Karpas-422 (cell line): Measurements from ENCODE around the gene SPTLC2. TPM values are rescaled to one million over a fixed set of nuclear protein-coding genes. Genes with fewer than 3 reads are reported as not detected.
A peak's percentile ranks its signal among the peaks of the same experiment; 100 is the strongest.

Source experiments
- DNase-seq: peaks from one replicate; pipeline ENCODE4 v3.0.0-alpha.2; 2015
- H2AFZ ChIP-seq: fragments of 200-600 bp; sonication (generic); 2 replicates; pipeline ENCODE4 v1.6.1; 2014; ENCODE audit warnings: antibody characterized with exemption, low read length, mixed read lengths
- H3K27ac ChIP-seq: fragments of 200-600 bp; sonication (generic); 2 replicates; pipeline ENCODE4 v1.5.1; 2014; ENCODE audit warnings: mild to moderate bottlenecking, low read length, moderate library complexity
- H3K27me3 ChIP-seq: fragments of 200-600 bp; sonication (generic); 2 replicates; pipeline ENCODE4 v1.6.1; 2014; ENCODE audit warnings: low read length, mixed read lengths
- H3K36me3 ChIP-seq: fragments of 200-600 bp; sonication (generic); 2 replicates; pipeline ENCODE4 v1.6.1; 2014; ENCODE audit warnings: low read length, mixed read lengths; ENCODE audit not compliant: insufficient read depth
- H3K4me1 ChIP-seq: fragments of 200-600 bp; sonication (generic); 2 replicates; pipeline ENCODE4 v1.6.1; 2014; ENCODE audit warnings: mild to moderate bottlenecking, low read length, mixed read lengths
- H3K4me2 ChIP-seq: fragments of 200-600 bp; sonication (generic); 2 replicates; pipeline ENCODE4 v1.6.1; 2014; ENCODE audit warnings: low read length, low read depth, mild to moderate bottlenecking; ENCODE audit not compliant: poor library complexity, severe bottlenecking
- H3K4me3 ChIP-seq: fragments of 200-600 bp; sonication (generic); 2 replicates; pipeline ENCODE4 v1.5.1; 2014; ENCODE audit warnings: mild to moderate bottlenecking, antibody characterized with exemption, low read length, mixed read lengths
- H3K79me2 ChIP-seq: fragments of 200-600 bp; sonication (generic); 2 replicates; pipeline ENCODE4 v1.6.1; 2014; ENCODE audit warnings: mild to moderate bottlenecking, low read length, mixed read lengths
- H3K9ac ChIP-seq: fragments of 200-600 bp; sonication (generic); 2 replicates; pipeline ENCODE4 v1.6.0; 2014; ENCODE audit warnings: low read length
- H3K9me2 ChIP-seq: fragments of 200-600 bp; sonication (generic), shearing (Covaris generic); replicated peaks from 2 replicates; pipeline ENCODE4 v1.6.0; 2014; ENCODE audit warnings: mild to moderate bottlenecking, low read length, moderate library complexity; ENCODE audit not compliant: insufficient read depth
- H3K9me3 ChIP-seq: fragments of 300-700, 200-600 bp; sonication (generic); 2 replicates; pipeline ENCODE4 v1.6.1; 2014; ENCODE audit warnings: low read length, mixed read lengths
- H4K20me1 ChIP-seq: fragments of 200-600 bp; sonication (generic); 2 replicates; pipeline ENCODE4 v1.6.1; 2014; ENCODE audit warnings: mild to moderate bottlenecking, antibody characterized with exemption, low read length, low read depth; ENCODE audit not compliant: insufficient read depth
- total RNA-seq: library from RNA; depleted of rRNA; stranded (reverse); fragments of >200 nt; shearing (Covaris generic); gene quantifications from 2 replicates; pipeline ENCODE4 v1.2.3, GENCODE V29; 2014; ENCODE audit warnings: low replicate concordance

The SPTLC2 gene
- total RNA-seq, 1 experiment from 2014 or later: 97.0 TPM

- Histone ChIP-seq H3K4me3 (no peak overlapping the region), H3K36me3 (peaks cover 11% of the 10 kb centered on the region), H3K27ac (no peak overlapping the region), H3K79me2 (no peaks in the 10 kb centered on the region), H3K9me2 (no peaks in the 10 kb centered on the region), H4K20me1 (0 out of 2 replicates have a peak, but pooled peaks cover 3% of the 10 kb centered on the region), H3K4me1 (peaks cover 22% of the 10 kb centered on the region), H3K4me2 (no peak overlapping the region), H3K9ac (no peak overlapping the region), H3K9me3 (no peaks in the 10 kb centered on the region), H2AFZ (no peak overlapping the region), H3K27me3 (no peaks in the 10 kb centered on the region)
- DNase-seq: no peak
Observed at GRCh38 chr14:77502109-77502782, 114.2 kb downstream of the SPTLC2 start.

GRCh38 chr14:77498984-77499527 is 117.4 kb downstream of the SPTLC2 start:
- H3K9ac ChIP-seq: peak overlapping the region; percentile 58
- peaks cover 22% of the 10 kb centered on the region for H3K4me1 ChIP-seq
- no peaks in the 10 kb centered on the region for H3K27me3 ChIP-seq
- H3K27ac ChIP-seq: no peak overlapping the region
- peak overlapping the region; percentile 80 for H3K4me2 ChIP-seq
- peak overlapping the region; percentile 61 for H3K4me3 ChIP-seq
- H3K9me3 ChIP-seq: no peaks in the 10 kb centered on the region
- no peaks in the 10 kb centered on the region for H3K36me3 ChIP-seq
- no peaks in the 10 kb centered on the region for H3K9me2 ChIP-seq
- no peaks in the 10 kb centered on the region for H3K79me2 ChIP-seq
- H2AFZ ChIP-seq: peak overlapping the region; percentile 81
- 0 out of 2 replicates have a peak, but pooled peaks cover 3% of the 10 kb centered on the region for H4K20me1 ChIP-seq
- DNase-seq: peak; percentile 56

- H3K4me1 ChIP-seq: peaks cover 22% of the 10 kb centered on the region
- H2AFZ ChIP-seq: peak within 1 kb of the TSS; percentile 81
- H4K20me1 ChIP-seq: 0 out of 2 replicates have a peak, but pooled peaks cover 3% of the 10 kb centered on the region
- DNase-seq: peak; percentile 86
- H3K9me2 ChIP-seq: no peaks in the 10 kb centered on the region
- no peaks in the 10 kb centered on the region for H3K9me3 ChIP-seq
- H3K27ac ChIP-seq: no peak within 1 kb of the TSS
- H3K27me3 ChIP-seq: no peaks in the 10 kb centered on the region
- peak within 1 kb of the TSS; percentile 80 for H3K4me2 ChIP-seq
- H3K4me3 ChIP-seq: peak within 1 kb of the TSS; percentile 61
- no peaks in the 10 kb centered on the region for H3K36me3 ChIP-seq
- peak within 1 kb of the TSS; percentile 58 for H3K9ac ChIP-seq
- no peaks in the 10 kb centered on the region for H3K79me2 ChIP-seq
Observed at GRCh38 chr14:77498120-77498979, 118.1 kb downstream of the SPTLC2 start, which contains the start of gene ISM2. TSS of gene ISM2 (minus strand) at chr14:77498816. CDS start at chr14:77498793, 23 bp downstream.

GRCh38 chr14:77495334-77495733 is 121.1 kb downstream of the SPTLC2 start:
- H4K20me1 ChIP-seq: no peaks in the 10 kb centered on the region
- no peak overlapping the region for H3K9ac ChIP-seq
- H3K4me1 ChIP-seq: peaks cover 22% of the 10 kb centered on the region
- H3K9me2 ChIP-seq: no peaks in the 10 kb centered on the region
- no peaks in the 10 kb centered on the region for H3K79me2 ChIP-seq
- H3K27me3 ChIP-seq: no peaks in the 10 kb centered on the region
- H3K4me2 ChIP-seq: no peak overlapping the region
- H3K27ac ChIP-seq: no peak overlapping the region
- no peak overlapping the region for H3K4me3 ChIP-seq
- H2AFZ ChIP-seq: no peak overlapping the region
- no peak for DNase-seq
- no peaks in the 10 kb centered on the region for H3K9me3 ChIP-seq
- H3K36me3 ChIP-seq: no peaks in the 10 kb centered on the region

GRCh38 chr14:77491056-77491455 is 125.4 kb downstream of the SPTLC2 start:
- H3K4me2 ChIP-seq: no peak overlapping the region
- H3K27me3 ChIP-seq: no peaks in the 10 kb centered on the region
- no peaks in the 10 kb centered on the region for H3K4me1 ChIP-seq
- DNase-seq: no peak
- no peaks in the 10 kb centered on the region for H3K36me3 ChIP-seq
- no peak overlapping the region for H2AFZ ChIP-seq
- no peak overlapping the region for H3K9ac ChIP-seq
- no peak overlapping the region for H3K27ac ChIP-seq
- no peaks in the 10 kb centered on the region for H3K9me3 ChIP-seq
- H3K79me2 ChIP-seq: no peaks in the 10 kb centered on the region
- no peaks in the 10 kb centered on the region for H4K20me1 ChIP-seq
- H3K4me3 ChIP-seq: no peak overlapping the region
- H3K9me2 ChIP-seq: no peaks in the 10 kb centered on the region

GRCh38 chr14:77490347-77490986 is 126.0 kb downstream of the SPTLC2 start:
- H3K4me2 ChIP-seq: no peak overlapping the region
- no peak overlapping the region for H3K27ac ChIP-seq
- H3K9me2 ChIP-seq: no peaks in the 10 kb centered on the region
- no peak for DNase-seq
- no peaks in the 10 kb centered on the region for H3K9me3 ChIP-seq
- H2AFZ ChIP-seq: no peak overlapping the region
- H3K4me3 ChIP-seq: no peak overlapping the region
- no peak overlapping the region for H3K9ac ChIP-seq
- H3K27me3 ChIP-seq: no peaks in the 10 kb centered on the region
- H3K79me2 ChIP-seq: no peaks in the 10 kb centered on the region
- no peaks in the 10 kb centered on the region for H3K36me3 ChIP-seq
- H3K4me1 ChIP-seq: no peaks in the 10 kb centered on the region
- H4K20me1 ChIP-seq: no peaks in the 10 kb centered on the region

- H3K36me3 ChIP-seq: no peaks in the 10 kb centered on the region
- no peak overlapping the region for H3K9ac ChIP-seq
- no peaks in the 10 kb centered on the region for H3K27me3 ChIP-seq
- no peak overlapping the region for H3K4me3 ChIP-seq
- H3K27ac ChIP-seq: no peak overlapping the region
- H3K79me2 ChIP-seq: no peaks in the 10 kb centered on the region
- no peak overlapping the region for H3K4me2 ChIP-seq
- no peaks in the 10 kb centered on the region for H3K4me1 ChIP-seq
- H4K20me1 ChIP-seq: no peaks in the 10 kb centered on the region
- no peaks in the 10 kb centered on the region for H3K9me3 ChIP-seq
- no peak for DNase-seq
- no peak overlapping the region for H2AFZ ChIP-seq
- H3K9me2 ChIP-seq: no peaks in the 10 kb centered on the region
Observed at GRCh38 chr14:77489041-77489440, 127.4 kb downstream of the SPTLC2 start.

GRCh38 chr14:77488558-77488957 is 127.9 kb downstream of the SPTLC2 start:
- no peak overlapping the region for H3K4me3 ChIP-seq
- H2AFZ ChIP-seq: no peak overlapping the region
- H3K9me3 ChIP-seq: no peaks in the 10 kb centered on the region
- H3K27ac ChIP-seq: no peak overlapping the region
- H3K4me1 ChIP-seq: no peaks in the 10 kb centered on the region
- no peaks in the 10 kb centered on the region for H3K79me2 ChIP-seq
- H4K20me1 ChIP-seq: no peaks in the 10 kb centered on the region
- H3K4me2 ChIP-seq: no peak overlapping the region
- DNase-seq: no peak
- no peaks in the 10 kb centered on the region for H3K9me2 ChIP-seq
- H3K36me3 ChIP-seq: no peaks in the 10 kb centered on the region
- no peaks in the 10 kb centered on the region for H3K27me3 ChIP-seq
- no peak overlapping the region for H3K9ac ChIP-seq
